HAP-1 (cell line): Measurements from ENCODE around the gene PCDHB10.
"Not testable (repeated sequence)": the region's sequence is repeated elsewhere in the genome, so short reads cannot be mapped to it uniquely, and the experiment has no call there.

Source experiments
- DNase-seq, 2 experiments: peaks; one replicate each; pipeline ENCODE4 v3.0.0-alpha.2; 2016 to 2020; ENCODE audit warnings: low spot score in 2 of 2
- H3K27me3 ChIP-seq: fragments of 250-450 bp; sonication (Bioruptor Pico); 2 replicates; pipeline ENCODE4 v1.5.1; 2020; ENCODE audit warnings: low read depth, mild to moderate bottlenecking, moderate library complexity
- H3K36me3 ChIP-seq: fragments of 250-450 bp; sonication (Bioruptor Pico); replicated peaks from 2 replicates; pipeline ENCODE4 v1.5.1; 2020; ENCODE audit warnings: mild to moderate bottlenecking
- H3K4me1 ChIP-seq: fragments of 250-450 bp; sonication (Bioruptor Pico); 2 replicates; pipeline ENCODE4 v1.5.1; 2020; ENCODE audit warnings: mild to moderate bottlenecking
- H3K4me3 ChIP-seq: fragments of 250-450 bp; sonication (Bioruptor Pico); 2 replicates; pipeline ENCODE4 v1.5.1; 2020; ENCODE audit warnings: mild to moderate bottlenecking, moderate library complexity
- H3K9me3 ChIP-seq: fragments of 250-450 bp; sonication (Bioruptor Pico); 2 replicates; pipeline ENCODE4 v1.5.1; 2020; ENCODE audit warnings: mild to moderate bottlenecking, moderate library complexity
- in situ Hi-C: fragments of 300-500 bp; cut with MboI; formaldehyde crosslinking; loops from 3 replicates; pipeline ENCODE4 v1.14.3; 2020; ENCODE audit warnings: low sequenced_read_pairs, inconsistent platforms, mixed read lengths

PCDHB10 gene

GRCh38 chr5:141201646-141202045, 9.5 kb downstream of the PCDHB10 start:
- H3K4me1 ChIP-seq, DNase-seq, H3K36me3 ChIP-seq, H3K27me3 ChIP-seq, H3K9me3 ChIP-seq, H3K4me3 ChIP-seq: not testable (repeated sequence)
- in situ Hi-C loops, result loop anchor here (25.0 kb wide), 1 partner anchor 361 kb away; no protein-coding TSS in a partner anchor

DNA sequence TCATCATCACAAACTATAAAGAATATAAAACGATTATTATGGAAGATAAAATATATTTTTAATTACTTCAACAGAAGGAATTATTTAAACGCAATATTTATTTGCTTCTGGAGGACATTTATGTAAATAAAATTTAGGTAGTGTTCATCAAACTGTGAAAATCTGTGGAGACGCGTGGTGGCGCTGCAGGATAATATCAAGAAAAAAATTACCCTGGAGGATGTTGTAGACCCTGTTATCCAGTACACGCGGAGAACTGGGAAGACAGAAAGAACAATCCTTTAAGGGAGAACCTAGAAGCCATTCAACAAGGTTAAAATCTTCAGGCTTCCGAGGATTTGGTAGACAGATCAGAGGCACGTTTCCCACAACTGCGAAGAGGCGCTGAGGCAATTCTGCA, 16.3 kb downstream of the PCDHB10 start, which contains the start of gene PCDHB12:
PCDHB12 (plus strand) TSS at position 242 of the 400 bp plus-strand sequence. CDS start 189 bp downstream, outside the sequence.
- Histone ChIP-seq H3K9me3 (no peaks in the 10 kb centered on the region), H3K27me3 (no peaks in the 10 kb centered on the region), H3K4me3 (no peak within 1 kb of the TSS), H3K36me3 (no peaks in the 10 kb centered on the region), H3K4me1 (no peaks in the 10 kb centered on the region)
- in situ Hi-C loops, result loop anchor here (25.0 kb wide), 1 partner anchor 354 kb away; no protein-coding TSS in a partner anchor
- DNase-seq, result no peak

- H3K36me3 ChIP-seq, H3K27me3 ChIP-seq, H3K4me1 ChIP-seq, DNase-seq, H3K4me3 ChIP-seq, H3K9me3 ChIP-seq: not testable (repeated sequence)
- in situ Hi-C loops, result loop anchor here (25.0 kb wide), 1 partner anchor 352 kb away; no protein-coding TSS in a partner anchor
Observed at GRCh38 chr5:141210281-141210680, 18.1 kb downstream of the PCDHB10 start.

DNA sequence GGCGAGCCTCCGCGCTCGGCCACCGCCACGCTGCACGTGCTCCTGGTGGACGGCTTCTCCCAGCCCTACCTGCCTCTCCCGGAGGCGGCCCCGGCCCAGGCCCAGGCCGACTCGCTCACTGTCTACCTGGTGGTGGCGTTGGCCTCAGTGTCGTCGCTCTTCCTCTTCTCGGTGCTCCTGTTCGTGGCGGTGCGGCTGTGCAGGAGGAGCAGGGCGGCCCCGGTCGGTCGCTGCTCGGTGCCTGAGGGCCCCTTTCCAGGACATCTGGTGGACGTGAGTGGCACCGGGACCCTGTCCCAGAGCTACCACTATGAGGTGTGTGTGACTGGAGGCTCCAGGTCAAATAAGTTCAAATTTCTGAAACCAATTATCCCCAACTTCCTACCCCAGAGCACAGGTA, 18.7 kb downstream of the PCDHB10 start:
- not testable (repeated sequence) for DNase-seq, H3K9me3 ChIP-seq, H3K36me3 ChIP-seq, H3K4me1 ChIP-seq, H3K4me3 ChIP-seq, H3K27me3 ChIP-seq
- in situ Hi-C loops, result loop anchor here (25.0 kb wide), 1 partner anchor 351 kb away; no protein-coding TSS in a partner anchor

DNA sequence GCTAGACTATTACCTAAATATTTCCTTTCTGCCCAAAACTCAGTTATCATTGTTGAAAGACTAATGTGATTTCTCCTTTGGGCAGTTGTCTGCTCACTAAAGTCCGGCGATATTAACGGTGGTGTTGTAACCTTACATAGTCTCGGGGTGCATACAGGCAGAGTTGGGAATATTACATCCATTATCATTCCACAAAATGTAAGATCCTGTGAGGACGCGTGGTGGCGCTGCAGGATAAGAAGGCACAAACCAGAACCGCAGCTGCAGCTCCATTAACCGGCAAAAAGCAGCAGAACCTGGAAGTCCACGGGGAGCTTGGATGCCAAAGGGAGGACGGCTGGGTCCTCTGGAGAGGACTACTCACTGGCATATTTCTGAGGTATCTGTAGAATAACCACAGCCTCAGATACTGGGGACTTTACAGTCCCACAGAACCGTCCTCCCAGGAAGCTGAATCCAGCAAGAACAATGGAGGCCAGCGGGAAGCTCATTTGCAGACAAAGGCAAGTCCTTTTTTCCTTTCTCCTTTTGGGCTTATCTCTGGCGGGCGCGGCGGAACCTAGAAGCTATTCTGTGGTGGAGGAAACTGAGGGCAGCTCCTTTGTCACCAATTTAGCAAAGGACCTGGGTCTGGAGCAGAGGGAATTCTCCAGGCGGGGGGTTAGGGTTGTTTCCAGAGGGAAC, 21.6 kb downstream of the PCDHB10 start, which contains the start of gene PCDHB13:
PCDHB13 (plus strand) TSS at position 264 of the 684 bp plus-strand sequence; CDS start at position 469, 205 bp downstream.
- H3K4me3 ChIP-seq, result peak within 1 kb of the TSS; percentile 17
- in situ Hi-C loops, result loop anchor here (25.0 kb wide), 1 partner anchor 349 kb away; no protein-coding TSS in a partner anchor
- not testable (repeated sequence) for H3K27me3 ChIP-seq, H3K4me1 ChIP-seq, H3K36me3 ChIP-seq, H3K9me3 ChIP-seq
- peak; percentile 65 to 86 for DNase-seq

- not testable (repeated sequence) for H3K4me3 ChIP-seq, H3K9me3 ChIP-seq, H3K27me3 ChIP-seq, H3K36me3 ChIP-seq, DNase-seq, H3K4me1 ChIP-seq
- in situ Hi-C loops, result loop anchor here (25.0 kb wide), 1 partner anchor 348 kb away; no protein-coding TSS in a partner anchor
Observed at GRCh38 chr5:141214583-141214982, 22.4 kb downstream of the PCDHB10 start.

- not testable (repeated sequence) for H3K4me1 ChIP-seq, H3K36me3 ChIP-seq, H3K27me3 ChIP-seq, H3K4me3 ChIP-seq, H3K9me3 ChIP-seq, DNase-seq
- in situ Hi-C loops, result loop anchor here (25.0 kb wide), 1 partner anchor 347 kb away; no protein-coding TSS in a partner anchor
Observed at GRCh38 chr5:141215504-141215903, 23.4 kb downstream of the PCDHB10 start.

- not testable (repeated sequence) for H3K9me3 ChIP-seq, H3K4me3 ChIP-seq
- in situ Hi-C loops, result loop anchor here (25.0 kb wide), 1 partner anchor 346 kb away; no protein-coding TSS in a partner anchor
Observed at GRCh38 chr5:141216035-141216434, 23.9 kb downstream of the PCDHB10 start.

DNA sequence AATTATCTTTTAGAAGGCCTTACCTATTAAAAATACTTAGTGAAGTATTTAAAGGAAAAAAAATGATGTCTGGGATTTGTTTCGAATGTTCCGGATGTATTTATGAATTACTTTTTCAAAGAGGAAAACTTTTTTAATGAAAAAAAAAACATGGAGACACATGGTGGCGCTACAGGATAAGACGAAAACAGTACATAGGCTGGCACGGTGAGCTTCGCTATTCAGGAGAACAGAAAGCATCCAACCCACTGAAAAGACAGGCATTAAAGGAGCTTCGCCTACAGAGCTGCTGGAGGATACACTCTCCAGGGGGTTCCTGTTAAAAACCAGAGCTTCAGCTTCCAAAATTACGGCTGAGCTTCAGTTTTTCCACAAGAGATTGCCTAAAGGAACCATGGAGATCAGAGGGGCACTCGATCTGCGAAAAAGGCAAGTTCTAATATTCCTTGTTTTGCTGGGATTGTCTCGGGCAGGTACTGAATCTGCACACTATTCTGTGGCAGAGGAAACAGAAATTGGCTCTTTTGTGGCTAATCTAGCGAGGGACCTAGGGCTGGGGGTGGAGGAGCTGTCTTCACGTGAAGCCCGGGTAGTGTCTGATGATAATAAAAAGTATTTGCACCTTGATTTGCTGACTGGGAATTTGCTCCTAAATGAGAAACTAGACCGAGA, 31.1 kb downstream of the PCDHB10 start, which contains the start of gene PCDHB14:
PCDHB14 (plus strand) TSS at position 232 of the 672 bp plus-strand sequence; CDS start at position 395, 163 bp downstream.
- peak; percentile 26 to 30 for DNase-seq
- H3K9me3 ChIP-seq, result no peaks in the 10 kb centered on the region
- H3K4me3 ChIP-seq, result no peak within 1 kb of the TSS
- in situ Hi-C loops, result loop anchor here (25.0 kb wide), 1 partner anchor 339 kb away; no protein-coding TSS in a partner anchor
- H3K4me1 ChIP-seq, result no peaks in the 10 kb centered on the region
- no peaks in the 10 kb centered on the region; the same call in 1 of the 2 replicates for H3K27me3 ChIP-seq
- no peaks in the 10 kb centered on the region for H3K36me3 ChIP-seq

More at GRCh38 chr5:141216035-141216434, 23.9 kb downstream of the PCDHB10 start:
- DNase-seq, H3K4me1 ChIP-seq, H3K27me3 ChIP-seq, H3K36me3 ChIP-seq: not testable (repeated sequence)

DNA sequence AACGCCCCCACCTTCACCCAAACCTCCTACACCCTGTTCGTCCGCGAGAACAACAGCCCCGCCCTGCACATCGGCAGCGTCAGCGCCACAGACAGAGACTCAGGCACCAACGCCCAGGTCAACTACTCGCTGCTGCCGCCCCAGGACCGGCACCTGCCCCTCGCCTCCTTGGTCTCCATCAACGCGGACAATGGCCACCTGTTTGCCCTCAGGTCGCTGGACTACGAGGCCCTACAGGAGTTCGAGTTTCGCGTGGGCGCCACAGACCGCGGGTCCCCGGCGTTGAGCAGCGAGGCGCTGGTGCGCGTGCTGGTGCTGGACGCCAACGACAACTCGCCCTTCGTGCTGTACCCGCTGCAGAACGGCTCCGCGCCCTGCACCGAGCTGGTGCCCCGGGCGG, 32.7 kb downstream of the PCDHB10 start:
- H3K36me3 ChIP-seq, H3K4me1 ChIP-seq, DNase-seq, H3K27me3 ChIP-seq, H3K4me3 ChIP-seq, H3K9me3 ChIP-seq: not testable (repeated sequence)
- in situ Hi-C loops, result loop anchor here (25.0 kb wide), 1 partner anchor 337 kb away; no protein-coding TSS in a partner anchor

DNA sequence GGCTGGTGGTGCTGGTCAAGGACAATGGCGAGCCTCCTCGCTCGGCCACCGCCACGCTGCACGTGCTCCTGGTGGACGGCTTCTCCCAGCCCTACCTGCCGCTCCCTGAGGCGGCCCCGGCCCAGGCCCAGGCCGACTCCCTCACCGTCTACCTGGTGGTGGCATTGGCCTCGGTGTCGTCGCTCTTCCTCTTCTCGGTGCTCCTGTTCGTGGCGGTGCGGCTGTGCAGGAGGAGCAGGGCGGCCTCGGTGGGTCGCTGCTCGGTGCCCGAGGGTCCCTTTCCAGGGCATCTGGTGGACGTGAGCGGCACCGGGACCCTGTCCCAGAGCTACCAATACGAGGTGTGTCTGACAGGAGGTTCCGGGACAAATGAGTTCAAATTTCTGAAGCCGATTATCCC, 33.3 kb downstream of the PCDHB10 start:
- H3K4me1 ChIP-seq, H3K9me3 ChIP-seq, in situ Hi-C loops, H3K36me3 ChIP-seq, DNase-seq, H3K4me3 ChIP-seq, H3K27me3 ChIP-seq: not testable (repeated sequence)

DNA sequence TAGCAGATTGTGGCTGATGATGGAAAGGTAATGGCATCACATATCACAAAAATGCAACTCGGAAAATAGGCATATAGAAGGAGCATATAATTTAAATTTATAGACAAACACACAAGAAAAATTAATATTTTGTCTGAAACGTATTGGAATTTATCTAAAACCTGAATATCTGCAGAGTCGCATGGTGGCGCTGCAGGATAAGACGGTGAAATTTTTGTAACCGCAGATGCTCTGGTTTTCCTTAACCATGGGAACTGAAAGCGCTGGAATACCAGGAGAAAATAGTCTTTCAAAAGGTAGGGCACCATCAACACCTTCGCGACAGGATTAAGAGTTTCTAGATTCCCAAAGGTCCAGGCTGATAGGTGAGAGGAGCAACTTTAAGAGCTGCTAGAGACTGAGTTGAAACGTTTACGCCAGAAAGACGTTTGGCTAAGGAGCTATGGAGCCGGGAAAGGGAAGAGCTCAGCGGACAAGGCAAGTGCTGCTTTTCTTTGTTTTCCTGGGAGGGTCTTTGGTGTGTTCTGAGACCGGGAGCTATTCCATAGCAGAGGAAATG, 42.0 kb downstream of the PCDHB10 start:
- H3K9me3 ChIP-seq, result no peaks in the 10 kb centered on the region
- in situ Hi-C loops, result no loop called here

DNA sequence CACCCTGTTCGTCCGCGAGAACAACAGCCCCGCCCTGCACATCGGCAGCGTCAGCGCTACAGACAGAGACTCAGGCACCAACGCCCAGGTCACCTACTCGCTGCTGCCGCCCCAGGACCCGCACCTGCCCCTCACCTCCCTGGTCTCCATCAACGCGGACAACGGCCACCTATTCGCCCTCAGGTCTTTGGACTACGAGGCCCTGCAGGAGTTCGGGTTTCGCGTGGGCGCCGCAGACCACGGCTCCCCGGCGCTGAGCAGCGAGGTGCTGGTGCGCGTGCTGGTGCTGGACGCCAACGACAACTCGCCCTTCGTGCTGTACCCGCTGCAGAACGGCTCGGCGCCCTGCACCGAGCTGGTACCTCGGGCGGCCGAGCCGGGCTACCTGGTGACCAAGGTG, 43.8 kb downstream of the PCDHB10 start:
- in situ Hi-C loops, H3K4me1 ChIP-seq, H3K36me3 ChIP-seq, H3K27me3 ChIP-seq, H3K4me3 ChIP-seq, H3K9me3 ChIP-seq, DNase-seq: not testable (repeated sequence)

More for the DNA sequence above, 42.0 kb downstream of the PCDHB10 start:
- Histone ChIP-seq H3K4me1 (no peaks in the 10 kb centered on the region), H3K36me3 (no peaks in the 10 kb centered on the region), H3K4me3 (peak overlapping the region; percentile 13), H3K27me3 (no peaks in the 10 kb centered on the region)
- peak; percentile 16 to 46 for DNase-seq
